Activated CD8-positive, alpha-beta memory T cell treated with anti-CD3 and anti-CD28 coated beads, Interleukin-2, amount 10 ng/mL, durations not matched to agents 7 days and 5 days (primary cell): ENCODE measurements around the gene MROH2A. TPM values are rescaled to one million over a fixed set of nuclear protein-coding genes. Genes with fewer than 3 reads are reported as not detected.

Experiments
- ATAC-seq: fragments of 150-1000 bp; cut with Tn5 transposase; one replicate; pipeline ENCODE4 v1.10.0; 2021; ENCODE audit warnings: moderate library complexity
- CTCF ChIA-PET: fragments of 350-600 bp; sonication (Branson Sonifier 250); formaldehyde crosslinking; loops from one replicate; lab custom pipeline; 2021; ENCODE audit warnings: antibody characterized with exemption; lab: Charles Lee
- DNase-seq: peaks from one replicate; pipeline ENCODE4 v3.0.0-alpha.2; 2020
- H3K27ac Mint-ChIP-seq: one replicate; pipeline ENCODE4 v1.8.0; 2021; ENCODE audit warnings: mild to moderate bottlenecking, mixed read lengths
- H3K27me3 Mint-ChIP-seq: one replicate; pipeline ENCODE4 v1.8.0; 2021; ENCODE audit warnings: mixed read lengths
- H3K36me3 Mint-ChIP-seq: one replicate; pipeline ENCODE4 v1.8.0; 2021; ENCODE audit warnings: mild to moderate bottlenecking, mixed read lengths
- H3K4me1 Mint-ChIP-seq: one replicate; pipeline ENCODE4 v1.8.0; 2021; ENCODE audit warnings: mixed read lengths
- H3K4me3 Mint-ChIP-seq: one replicate; pipeline ENCODE4 v1.8.0; 2021; ENCODE audit warnings: mild to moderate bottlenecking, moderate library complexity, mixed read lengths
- H3K9me3 Mint-ChIP-seq: one replicate; pipeline ENCODE4 v1.8.0; 2022; ENCODE audit warnings: low read depth, mixed read lengths
- total RNA-seq, 2 experiments: library from RNA; stranded (reverse); gene quantifications; one replicate each; pipeline ENCODE4 v1.2.3, GENCODE V29; 2021

Gene MROH2A
- total RNA-seq, 2 experiments from 2014 or later = not detected

- ATAC-seq (no peak), DNase-seq (no peak)
- H3K27me3 Mint-ChIP-seq = no peaks in the 10 kb centered on the region
- no peak overlapping the region for H3K27ac Mint-ChIP-seq
- peaks cover 28% of the 10 kb centered on the region for H3K4me1 Mint-ChIP-seq
- peaks cover 55% of the 10 kb centered on the region for H3K36me3 Mint-ChIP-seq
- H3K4me3 Mint-ChIP-seq = no peak overlapping the region
- H3K9me3 Mint-ChIP-seq = no peaks in the 10 kb centered on the region
- CTCF ChIA-PET = no interaction called here
Observed at GRCh38 chr2:233835230-233836186, 57.4 kb downstream of the MROH2A start.

- no peak overlapping the region for H3K4me3 Mint-ChIP-seq
- H3K36me3 Mint-ChIP-seq = peaks cover 63% of the 10 kb centered on the region
- no peaks in the 10 kb centered on the region for H3K9me3 Mint-ChIP-seq
- ATAC-seq = no peak
- no peak for DNase-seq
- CTCF ChIA-PET = no interaction called here
- no peaks in the 10 kb centered on the region for H3K27me3 Mint-ChIP-seq
- no peak overlapping the region for H3K27ac Mint-ChIP-seq
- H3K4me1 Mint-ChIP-seq = peaks cover 35% of the 10 kb centered on the region
Observed at GRCh38 chr2:233836359-233836758, 58.2 kb downstream of the MROH2A start.

GRCh38 chr2:233837694-233838229 lies 59.6 kb downstream of the MROH2A start:
- Mint-ChIP-seq H3K9me3 (no peaks in the 10 kb centered on the region), H3K4me1 (peaks cover 44% of the 10 kb centered on the region), H3K27ac (no peak overlapping the region), H3K36me3 (peaks cover 77% of the 10 kb centered on the region), H3K4me3 (no peak overlapping the region), H3K27me3 (no peaks in the 10 kb centered on the region)
- ATAC-seq (no peak), DNase-seq (no peak)
- CTCF ChIA-PET = interaction anchor here (1.1 to 1.2 kb wide), 2 partner anchors 10 to 17 kb away, joined by 3 to 4 read pairs; partner anchors contain the start of gene HJURP

GRCh38 chr2:233838251-233838650 lies 60.1 kb downstream of the MROH2A start:
- Mint-ChIP-seq H3K4me3 (no peak overlapping the region), H3K36me3 (peaks cover 81% of the 10 kb centered on the region), H3K4me1 (peaks cover 44% of the 10 kb centered on the region), H3K9me3 (no peaks in the 10 kb centered on the region), H3K27ac (peak overlapping the region; percentile 42), H3K27me3 (no peaks in the 10 kb centered on the region)
- CTCF ChIA-PET = interaction anchor here (1.1 to 1.2 kb wide), 2 partner anchors 10 to 16 kb away, joined by 3 to 4 read pairs; partner anchors contain the start of gene HJURP
- ATAC-seq (no peak), DNase-seq (no peak)

- Mint-ChIP-seq H3K36me3 (peaks cover 86% of the 10 kb centered on the region), H3K4me3 (no peak overlapping the region), H3K9me3 (no peaks in the 10 kb centered on the region), H3K4me1 (peaks cover 44% of the 10 kb centered on the region), H3K27me3 (no peaks in the 10 kb centered on the region), H3K27ac (peak overlapping the region; percentile 42)
- DNase-seq (no peak), ATAC-seq (no peak)
- CTCF ChIA-PET = interaction anchor here (1.2 kb wide), 1 partner anchor 11 kb away, joined by 3 read pairs; no protein-coding TSS in a partner anchor
Observed at GRCh38 chr2:233838726-233839446, 60.8 kb downstream of the MROH2A start.

GRCh38 chr2:233839447-233839820 lies 61.3 kb downstream of the MROH2A start:
- Mint-ChIP-seq H3K9me3 (no peaks in the 10 kb centered on the region), H3K4me3 (no peak overlapping the region), H3K27me3 (no peaks in the 10 kb centered on the region), H3K4me1 (peaks cover 44% of the 10 kb centered on the region), H3K27ac (no peak overlapping the region), H3K36me3 (peaks cover 90% of the 10 kb centered on the region)
- DNase-seq (no peak), ATAC-seq (no peak)
- CTCF ChIA-PET = no interaction called here

GRCh38 chr2:233840520-233840919 lies 62.4 kb downstream of the MROH2A start:
- no peaks in the 10 kb centered on the region for H3K27me3 Mint-ChIP-seq
- CTCF ChIA-PET = no interaction called here
- ATAC-seq = no peak
- H3K36me3 Mint-ChIP-seq = peaks cover 88% of the 10 kb centered on the region
- H3K4me1 Mint-ChIP-seq = peaks cover 43% of the 10 kb centered on the region
- DNase-seq = no peak
- H3K9me3 Mint-ChIP-seq = no peaks in the 10 kb centered on the region
- H3K27ac Mint-ChIP-seq = no peak overlapping the region
- no peak overlapping the region for H3K4me3 Mint-ChIP-seq

- peaks cover 89% of the 10 kb centered on the region for H3K36me3 Mint-ChIP-seq
- no peaks in the 10 kb centered on the region for H3K27me3 Mint-ChIP-seq
- H3K27ac Mint-ChIP-seq = no peak overlapping the region
- no peak for ATAC-seq
- H3K4me3 Mint-ChIP-seq = no peak overlapping the region
- CTCF ChIA-PET = no interaction called here
- DNase-seq = no peak
- peaks cover 43% of the 10 kb centered on the region for H3K4me1 Mint-ChIP-seq
- H3K9me3 Mint-ChIP-seq = no peaks in the 10 kb centered on the region
Observed at GRCh38 chr2:233841183-233841582, 63.1 kb downstream of the MROH2A start.

- no peak overlapping the region for H3K27ac Mint-ChIP-seq
Observed at GRCh38 chr2:233844064-233844807, 66.1 kb downstream of the MROH2A start.

GRCh38 chr2:233844836-233845235 lies 66.7 kb downstream of the MROH2A start:
- no peak overlapping the region for H3K4me3 Mint-ChIP-seq
- H3K9me3 Mint-ChIP-seq = no peaks in the 10 kb centered on the region
- peaks cover 41% of the 10 kb centered on the region for H3K4me1 Mint-ChIP-seq
- no peak for ATAC-seq
- H3K36me3 Mint-ChIP-seq = peaks cover 85% of the 10 kb centered on the region
- no peak for DNase-seq
- H3K27me3 Mint-ChIP-seq = no peaks in the 10 kb centered on the region
- no peak overlapping the region for H3K27ac Mint-ChIP-seq
- CTCF ChIA-PET = interaction anchor here (0.8 kb wide), 1 partner anchor 23 kb away, joined by 3 read pairs; the partner anchor contains the start of gene MSL3B

More at GRCh38 chr2:233844064-233844807, 66.1 kb downstream of the MROH2A start:
- Mint-ChIP-seq H3K4me1 (peaks cover 44% of the 10 kb centered on the region), H3K4me3 (no peak overlapping the region), H3K36me3 (peaks cover 85% of the 10 kb centered on the region), H3K9me3 (no peaks in the 10 kb centered on the region), H3K27me3 (no peaks in the 10 kb centered on the region)
- CTCF ChIA-PET = interaction anchor here (0.8 kb wide), 2 partner anchors 13 to 24 kb away, joined by 3 read pairs; partner anchors contain the start of gene MSL3B
- DNase-seq (no peak), ATAC-seq (no peak)

GRCh38 chr2:233845301-233846060 lies 67.4 kb downstream of the MROH2A start:
- Mint-ChIP-seq H3K27ac (no peak overlapping the region), H3K9me3 (no peaks in the 10 kb centered on the region), H3K27me3 (no peaks in the 10 kb centered on the region), H3K4me1 (peaks cover 39% of the 10 kb centered on the region), H3K36me3 (peaks cover 84% of the 10 kb centered on the region), H3K4me3 (no peak overlapping the region)
- CTCF ChIA-PET = no interaction called here
- ATAC-seq (no peak), DNase-seq (no peak)
